ENCODE measurements around the gene GRK1.

The GRK1 gene

GRCh38 chr13:113650275-113650674 is 16.7 kb upstream of the GRK1 start:
- DNase-seq (ENCODE audit: low spot score): no peak

GRCh38 chr13:113650731-113651148 is 16.3 kb upstream of the GRK1 start:
- no peak for DNase-seq (ENCODE audit: low spot score)

DNA sequence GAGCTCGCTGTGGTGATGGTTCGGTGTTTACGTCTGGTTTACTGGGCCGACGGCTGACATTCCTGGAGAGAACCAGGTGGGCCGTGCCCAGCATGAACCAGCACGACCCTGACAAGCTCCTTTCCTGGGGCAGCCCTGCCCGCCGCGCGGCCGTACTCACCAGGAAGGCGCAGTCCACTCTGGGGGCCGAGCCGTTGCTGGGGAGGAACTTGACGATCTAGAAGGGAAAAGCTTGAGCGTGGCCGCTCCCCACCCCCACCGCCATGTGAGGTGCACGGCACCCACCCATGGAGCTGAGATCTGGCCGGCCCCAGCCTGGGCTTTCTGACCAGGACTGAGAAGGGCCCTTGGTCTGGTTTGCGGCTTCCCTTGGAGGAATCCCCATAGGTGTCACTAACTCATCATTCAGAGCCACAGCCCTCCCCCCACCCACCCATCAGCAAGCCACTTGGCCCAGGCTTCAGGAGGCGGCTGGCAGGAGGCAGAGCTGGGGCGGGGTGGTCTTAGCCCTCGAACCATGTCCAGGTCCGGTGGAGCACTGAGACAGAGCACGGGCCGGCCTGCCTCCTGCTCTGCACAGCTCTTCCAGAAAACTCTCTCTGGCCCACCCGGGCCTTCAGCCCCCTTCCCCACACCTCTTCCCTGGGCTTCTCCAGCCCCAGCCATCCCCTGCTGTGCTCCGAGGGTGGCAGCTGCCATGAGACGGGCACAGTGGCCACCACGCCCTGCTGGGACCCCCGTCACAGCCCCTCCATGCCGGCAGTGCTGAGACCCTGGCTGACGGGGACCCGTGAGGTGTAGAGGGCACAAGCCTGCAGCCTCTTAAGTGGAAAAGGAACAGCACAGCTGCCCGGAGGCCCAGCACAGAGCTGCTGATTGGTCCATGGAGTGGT is 15.3 kb upstream of the GRK1 start:
- DNase-seq (ENCODE audit: low spot score): no peak

GRCh38 chr13:113652404-113653263 is 14.4 kb upstream of the GRK1 start:
- DNase-seq (ENCODE audit: low spot score): no peak

- peak; percentile 1 for DNase-seq (ENCODE audit: low spot score)
Measured at GRCh38 chr13:113653264-113654174, 13.5 kb upstream of the GRK1 start.

DNA sequence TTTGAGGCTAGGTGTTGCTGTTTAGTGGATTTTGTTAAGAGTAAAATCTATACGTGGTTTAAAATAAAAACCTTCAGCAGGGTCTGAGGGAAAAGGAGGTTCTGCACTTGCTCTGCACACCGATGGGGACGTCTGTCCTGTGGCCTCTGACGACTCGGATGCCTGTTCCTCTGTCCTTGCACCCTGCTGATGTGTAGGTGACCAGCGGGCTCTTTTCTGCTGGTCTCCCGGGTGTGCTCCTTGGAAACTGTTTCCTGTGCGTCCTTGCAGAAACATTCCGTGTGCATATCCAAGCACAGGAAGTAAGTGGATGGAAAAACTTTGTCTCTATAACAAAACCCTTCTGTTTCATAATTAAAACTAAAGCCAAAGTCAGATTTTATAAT is 12.9 kb upstream of the GRK1 start:
- no peak for DNase-seq (ENCODE audit: low spot score)

- no peak for DNase-seq (ENCODE audit: low spot score)
Measured at GRCh38 chr13:113654591-113655345, 12.3 kb upstream of the GRK1 start.

DNA sequence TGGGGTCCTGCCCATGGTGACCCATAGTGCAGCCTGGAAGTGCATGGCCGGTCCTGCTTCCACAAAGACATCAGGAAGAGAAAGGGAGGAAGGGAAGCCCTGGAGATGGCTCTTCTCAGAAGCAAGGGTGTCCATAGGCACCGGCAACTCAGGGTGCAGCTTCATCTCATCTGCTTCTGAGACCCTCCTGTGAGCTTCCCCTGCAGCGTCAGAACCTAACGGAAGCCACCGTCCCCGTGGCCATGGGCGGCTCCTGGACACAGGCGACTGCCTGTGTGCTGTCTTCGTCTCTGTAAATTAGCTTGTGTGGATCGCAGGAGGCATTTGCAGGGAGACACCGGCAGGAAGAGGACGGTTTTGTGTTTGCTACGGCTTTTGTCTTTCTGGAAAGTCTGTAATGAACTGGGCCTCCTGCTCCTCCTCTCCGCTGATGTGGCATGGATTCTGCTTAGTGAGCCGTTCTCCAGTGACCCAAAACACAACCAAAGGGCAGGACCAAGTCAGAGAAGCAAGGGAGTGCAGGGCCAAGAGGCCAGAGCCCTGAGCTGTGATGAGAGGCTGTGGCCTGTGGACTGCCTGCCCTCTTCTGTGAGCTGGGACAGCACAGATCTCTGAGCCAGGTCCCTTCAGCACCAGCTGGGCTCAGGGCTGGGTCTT is 11.5 kb upstream of the GRK1 start:
- DNase-seq (ENCODE audit: low spot score): no peak

GRCh38 chr13:113656003-113656588 is 10.9 kb upstream of the GRK1 start:
- DNase-seq (ENCODE audit: low spot score): no peak

DNA sequence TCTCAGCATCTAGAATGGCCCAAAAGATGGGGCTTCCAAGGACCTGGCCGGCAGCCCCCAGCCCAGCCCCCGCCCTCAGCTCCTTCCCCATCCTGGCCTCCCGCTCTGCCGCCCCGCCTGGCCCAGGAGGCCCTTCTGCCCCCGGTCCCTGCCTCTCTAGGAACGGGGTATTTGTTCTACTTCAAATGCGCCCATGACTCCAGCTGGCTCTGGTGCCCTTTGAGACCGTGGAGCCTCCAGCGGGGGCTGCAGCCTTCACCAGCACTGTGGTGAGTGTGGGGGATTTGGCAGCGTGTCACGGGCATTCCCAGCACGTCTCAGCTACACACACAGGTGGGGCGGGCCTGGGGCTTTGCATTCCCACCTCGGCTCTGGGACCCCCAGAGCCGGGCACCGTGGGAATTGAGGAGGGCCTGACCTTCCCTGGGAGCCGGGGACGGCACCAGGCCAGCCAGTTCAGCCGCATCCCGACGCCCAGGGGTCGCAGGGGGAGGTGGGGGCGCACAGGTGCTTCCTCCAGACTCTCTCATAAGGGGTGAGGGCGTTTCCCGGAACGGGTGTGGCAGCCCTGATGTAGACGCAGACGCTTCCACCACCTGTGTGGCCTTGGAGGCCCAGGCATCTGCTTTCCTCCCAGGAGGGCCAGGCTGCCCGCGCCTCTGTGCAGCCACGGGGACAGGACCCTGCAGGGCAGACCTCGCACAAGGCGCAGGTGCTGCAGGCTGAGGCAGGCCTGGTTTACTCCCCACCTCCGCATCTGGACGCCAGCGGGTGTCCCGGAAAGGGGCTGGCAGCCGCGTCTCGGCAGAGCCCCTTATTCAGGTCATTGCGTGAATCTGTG is 10.0 kb upstream of the GRK1 start:
- no peak for DNase-seq (ENCODE audit: low spot score)

DNA sequence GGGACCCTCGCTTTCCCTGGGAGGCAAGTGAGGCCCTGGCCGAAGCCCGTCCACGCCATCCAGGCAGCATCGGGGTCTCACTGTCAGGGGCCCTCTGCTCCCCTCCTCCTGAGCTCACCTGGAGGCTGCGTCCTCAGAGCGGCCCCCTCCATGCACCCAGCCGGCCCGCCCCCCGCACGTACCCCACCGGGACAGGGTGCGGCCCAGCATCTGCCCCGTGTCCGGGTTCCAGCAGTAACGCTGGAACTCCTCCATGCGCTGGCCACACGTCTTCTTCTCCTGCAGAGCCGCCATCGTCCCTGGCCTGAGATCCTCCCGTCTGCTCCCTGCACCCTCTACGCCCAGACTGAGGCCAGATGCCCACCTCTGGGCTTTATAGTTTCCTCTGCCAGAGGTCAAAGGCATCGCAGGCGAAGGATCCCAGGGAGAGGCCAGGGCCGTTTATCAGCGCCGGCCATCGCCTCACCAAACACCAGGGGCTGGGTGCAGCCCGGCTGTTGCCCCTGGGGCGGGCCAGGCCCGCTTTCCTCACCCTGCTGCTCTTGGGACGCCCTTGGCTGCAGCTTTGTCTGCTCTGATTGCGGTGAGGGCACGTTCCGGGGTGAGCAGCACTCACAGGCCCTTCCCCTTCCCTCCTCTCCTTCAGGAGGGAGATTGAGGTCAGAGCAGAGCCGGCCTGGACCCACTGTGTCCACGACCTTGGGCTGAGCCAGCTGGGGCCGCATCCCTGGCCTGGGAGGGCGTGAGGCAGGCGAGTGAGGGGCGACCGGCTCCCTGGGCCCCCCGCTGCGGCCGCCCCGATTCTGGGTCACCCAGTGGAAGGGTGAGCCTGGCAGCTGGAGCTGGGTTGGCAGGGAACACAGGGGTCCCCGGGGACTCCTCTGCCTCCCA is 8.9 kb upstream of the GRK1 start, which contains the start of gene ATP4B:
Gene ATP4B, minus strand, starts transcription at position 348 of the 891 bp plus-strand sequence. Its CDS starts 54 bp downstream, at position 294.
- no peak for DNase-seq (ENCODE audit: low spot score)

DNA sequence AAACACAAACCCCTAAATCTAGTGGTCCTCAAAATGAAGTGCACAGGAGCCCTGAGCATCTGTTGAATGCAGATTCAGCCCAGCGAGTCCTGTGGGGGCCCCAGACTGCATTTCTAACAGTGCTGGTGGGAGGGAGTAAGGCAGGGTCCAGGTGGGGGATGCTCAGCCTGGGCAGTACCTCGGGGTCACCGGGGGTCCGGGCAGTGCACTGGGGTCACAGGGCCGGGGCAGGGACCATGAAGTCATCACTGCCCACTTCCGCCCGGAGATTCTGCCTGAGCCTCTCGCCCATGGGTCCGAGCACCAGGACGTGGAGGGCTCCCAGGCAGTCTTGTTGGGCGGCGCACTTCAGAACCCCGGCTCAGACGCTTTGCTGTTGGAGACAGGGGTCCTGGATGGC is 8.2 kb upstream of the GRK1 start:
- no peak for DNase-seq (ENCODE audit: low spot score)

DNA sequence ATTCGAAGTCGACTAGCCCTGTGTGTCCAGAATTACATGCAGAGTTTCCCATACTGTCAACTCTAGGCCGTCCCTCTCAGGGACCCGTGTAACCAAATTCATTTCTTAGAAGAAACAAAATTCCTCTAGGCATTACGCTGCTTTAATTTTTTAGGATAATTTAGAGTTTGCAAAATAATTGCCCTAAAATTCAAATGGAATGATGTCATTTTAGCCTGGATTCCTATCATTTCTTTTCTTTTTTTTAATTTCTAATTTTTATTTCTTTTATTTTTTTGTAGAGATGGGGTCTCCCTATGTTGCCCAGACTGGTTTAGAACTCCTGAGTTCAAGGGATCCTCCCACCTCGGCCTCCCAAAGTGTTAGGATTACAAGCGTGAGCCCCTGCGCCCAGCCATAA is 7.7 kb upstream of the GRK1 start:
- DNase-seq (ENCODE audit: low spot score): no peak

DNA sequence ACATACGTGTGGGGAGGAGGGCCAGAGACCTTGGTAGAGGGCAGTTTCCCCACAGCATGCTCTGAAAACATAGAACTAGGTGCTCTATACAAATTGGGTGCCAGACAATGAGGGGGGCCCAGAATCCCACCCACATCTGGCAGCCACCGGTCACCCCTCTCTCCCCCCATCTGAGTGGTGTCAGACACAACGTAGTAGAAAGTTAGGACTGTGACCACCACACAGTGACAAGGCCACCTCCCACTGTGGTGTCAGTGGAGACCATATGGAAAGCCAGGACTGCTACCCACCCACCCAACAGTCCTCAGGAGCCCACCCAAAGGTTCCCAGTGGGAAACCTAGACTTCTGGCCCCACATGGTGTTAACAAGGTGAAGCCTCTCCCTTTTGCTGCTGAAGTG is 7.0 kb upstream of the GRK1 start:
- no peak for DNase-seq (ENCODE audit: low spot score)

GRCh38 chr13:113661509-113661908 is 5.5 kb upstream of the GRK1 start:
- DNase-seq (ENCODE audit: low spot score): no peak

- DNase-seq (ENCODE audit: low spot score): no peak
Measured at GRCh38 chr13:113663934-113664333, 3.1 kb upstream of the GRK1 start.

DNA sequence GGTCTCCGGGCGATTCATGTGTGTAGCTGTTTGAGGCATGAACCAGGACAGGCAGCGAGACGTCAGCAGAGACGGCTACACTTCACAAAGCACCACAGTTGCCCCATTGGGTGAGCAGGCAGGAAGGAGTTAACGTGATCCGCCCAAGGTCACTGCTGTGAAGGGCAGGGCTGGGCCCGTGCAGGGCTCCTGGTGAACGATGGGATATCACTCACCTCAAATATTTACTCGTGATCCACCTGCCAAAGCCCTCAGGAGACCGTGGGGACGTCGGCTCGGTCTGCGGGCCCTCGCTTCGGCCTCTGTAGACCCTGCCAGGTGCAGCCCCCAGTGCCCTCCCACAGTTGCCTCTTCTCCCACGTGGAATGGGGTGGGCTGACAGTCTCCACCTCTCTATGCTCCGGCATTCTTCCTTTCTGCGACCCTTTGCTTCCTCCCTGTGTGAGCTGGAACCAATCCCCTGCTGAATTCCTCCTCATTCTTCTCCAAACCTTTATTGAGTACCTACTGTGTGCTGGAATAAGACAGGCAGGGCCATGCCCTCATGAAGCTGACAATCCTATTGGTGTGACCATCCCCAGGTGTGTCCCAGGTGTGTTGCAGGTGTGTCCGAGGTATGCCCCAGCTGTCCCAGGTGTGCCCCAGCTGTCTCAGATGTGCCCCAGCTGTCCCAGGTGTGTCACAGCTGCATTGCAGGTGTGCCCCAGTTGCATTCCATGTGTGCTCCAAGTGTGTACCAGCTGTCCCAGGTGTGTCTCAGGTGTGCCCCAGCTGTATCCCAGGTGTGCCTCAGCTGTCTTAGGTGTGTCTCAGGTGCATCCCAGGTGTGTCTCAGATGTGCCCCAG is 2.0 kb upstream of the GRK1 start:
- DNase-seq (ENCODE audit: low spot score): no peak

Measured in CD4-positive, alpha-beta T cell treated with Interleukin-2 at 100 ng/mL for 4 hours (primary cell).